Naive thymus-derived CD4-positive, alpha-beta T cell (primary cell): ENCODE measurements around the gene ANP32A. TPM values are rescaled to one million over a fixed set of nuclear protein-coding genes. Genes with fewer than 3 reads are reported as not detected.
A peak's percentile ranks its signal among the peaks of the same experiment; 100 is the strongest.
"Not testable (repeated sequence)": the region's sequence is repeated elsewhere in the genome, so short reads cannot be mapped to it uniquely, and the experiment has no call there.

ENCODE experiments used
- ATAC-seq: fragments of 150-1000 bp; cut with Tn5 transposase; 2 replicates; pipeline ENCODE4 v1.10.0; 2021; ENCODE audit warnings: mild to moderate bottlenecking, moderate library complexity
- CTCF ChIA-PET: fragments of 350-600 bp; sonication (Branson Sonifier 250); formaldehyde crosslinking; loops from one replicate; lab custom pipeline; 2021; ENCODE audit warnings: antibody characterized with exemption; lab: Charles Lee
- POLR2A ChIA-PET: fragments of 350-600 bp; sonication (Branson Sonifier 250); formaldehyde crosslinking; loops from one replicate; lab custom pipeline; 2021; ENCODE audit warnings: antibody characterized with exemption, inconsistent platforms; lab: Charles Lee
- DNase-seq, 9 donors: peaks; one replicate each; pipeline versions ENCODE4 v3.0.0 to v3.0.0-alpha.2; 2020 to 2022; ENCODE audit warnings: mixed read lengths in 1 of 9
- H3K27ac ChIP-seq: one replicate; pipeline ENCODE4 v1.7.0; 2013; ENCODE audit warnings: mild to moderate bottlenecking, low read depth, low read length, moderate library complexity
- H3K27me3 ChIP-seq, 2 donors: one replicate each; pipeline ENCODE4 v1.7.0; 2013; ENCODE audit warnings: low read length in 2 of 2, mild to moderate bottlenecking in 2 of 2, moderate library complexity in 2 of 2; ENCODE audit not compliant: control insufficient read depth in 2 of 2, insufficient read depth in 2 of 2
- H3K36me3 ChIP-seq, 3 experiments: 1 replicate in 2 of 3; 2 replicates in 1 of 3; pipeline ENCODE4 v1.7.0; 2013; ENCODE audit warnings: low read length in 3 of 3, mild to moderate bottlenecking in 3 of 3, moderate library complexity in 1 of 3; ENCODE audit not compliant: insufficient read depth in 3 of 3, control insufficient read depth in 2 of 3
- H3K4me1 ChIP-seq, 2 donors: one replicate each; pipeline ENCODE4 v1.7.0; 2013; ENCODE audit warnings: low read length in 2 of 2, mild to moderate bottlenecking in 2 of 2, moderate library complexity in 1 of 2; ENCODE audit not compliant: control insufficient read depth in 2 of 2, insufficient read depth in 2 of 2
- H3K4me3 ChIP-seq: 2 replicates; pipeline ENCODE4 v1.7.0; 2013; ENCODE audit warnings: mild to moderate bottlenecking, low read length
- H3K9me3 ChIP-seq, 3 experiments: 1 replicate in 2 of 3; 2 replicates in 1 of 3; pipeline ENCODE4 v1.7.0; 2013; ENCODE audit warnings: low read length in 3 of 3; ENCODE audit not compliant: control insufficient read depth in 2 of 3
- H3K27ac Mint-ChIP-seq, 9 donors: one replicate each; pipeline ENCODE4 v1.8.0; 2020 to 2022; ENCODE audit warnings: mixed read lengths in 9 of 9, mild to moderate bottlenecking in 8 of 9, moderate library complexity in 5 of 9, inconsistent platforms in 2 of 9
- H3K27me3 Mint-ChIP-seq, 5 donors: one replicate each; pipeline ENCODE4 v1.8.0; 2021 to 2022; ENCODE audit warnings: mixed read lengths in 5 of 5, mild to moderate bottlenecking in 1 of 5
- H3K36me3 Mint-ChIP-seq, 5 donors: one replicate each; pipeline ENCODE4 v1.8.0; 2020 to 2022; ENCODE audit warnings: mixed read lengths in 5 of 5, mild to moderate bottlenecking in 3 of 5, inconsistent platforms in 1 of 5
- H3K4me1 Mint-ChIP-seq, 7 donors: one replicate each; pipeline ENCODE4 v1.8.0; 2020 to 2022; ENCODE audit warnings: mixed read lengths in 7 of 7, mild to moderate bottlenecking in 3 of 7, inconsistent platforms in 1 of 7
- H3K4me3 Mint-ChIP-seq, 10 donors: one replicate each; pipeline ENCODE4 v1.8.0; 2020 to 2022; ENCODE audit warnings: mild to moderate bottlenecking in 10 of 10, mixed read lengths in 10 of 10, moderate library complexity in 6 of 10, inconsistent platforms in 2 of 10
- H3K9me3 Mint-ChIP-seq, 11 donors: one replicate each; pipeline ENCODE4 v1.8.0; 2020 to 2022; ENCODE audit warnings: mixed read lengths in 11 of 11, mild to moderate bottlenecking in 4 of 11, inconsistent platforms in 1 of 11, moderate library complexity in 1 of 11
- intact Hi-C, 2 donors: fragments of 100-400 bp; cut with micrococcal nuclease; formaldehyde crosslinking; loops; one replicate each; pipeline ENCODE4 v1.15.1; 2023
- polyA plus RNA-seq, 2 donors: library from polyadenylated mRNA; unstranded; fragments of 300-500 nt; fragmentation: Illumina TruSeq; gene quantifications; one replicate each; pipeline ENCODE4 v1.2.3, GENCODE V29; 2021
- total RNA-seq, 6 experiments: library from RNA in 5 of 6; stranded (reverse) in 5 of 6; gene quantifications; 1 replicate in 5 of 6; 2 replicates in 1 of 6; pipeline ENCODE4 v1.2.3 and lab custom pipeline; 2021 to 2026

The ANP32A gene
- 100 to 1,000 TPM in 4 of 5 experiments, 10 to 100 TPM in 1; 86.1 to 229 (median 136) TPM for total RNA-seq
- 100 to 1,000 TPM in 1 of 2 donors, 10 to 100 TPM in 1; 89.6 to 111 TPM for polyA plus RNA-seq
- 65.6 reads per million, percentile 77 among the genes with 10 or more reads in this experiment for total RNA-seq (lab: John Stamatoyannopoulos, UW)

- Mint-ChIP-seq H3K27ac (peak within 1 kb of the TSS; percentile 84 to 100 (median 92)), H3K4me3 (peak within 1 kb of the TSS; percentile 85 to 100 (median 92)), H3K4me1 (peaks cover 22 to 37% (median 34%) of the 10 kb centered on the region in 7 donors), H3K27me3 (no peaks in the 10 kb centered on the region), H3K9me3 (peaks cover 0 to 4% (median 0%) of the 10 kb centered on the region in 11 donors), H3K36me3 (peaks cover 0 to 16% (median 4%) of the 10 kb centered on the region in 5 donors)
- H3K36me3 ChIP-seq = peaks cover 0 to 29% (median 0%) of the 10 kb centered on the region in 3 experiments
- ChIA-PET CTCF (no interaction called here), POLR2A (interaction anchor here (0.7 to 1.6 kb wide), 7 partner anchors 9 to 1669 kb away, joined by 3 to 7 read pairs (median 4); partner anchors contain the start of gene GLCE)
- peaks cover 19 to 23% of the 10 kb centered on the region in 2 donors for H3K4me1 ChIP-seq
- no peaks in the 10 kb centered on the region for H3K27me3 ChIP-seq
- ATAC-seq (peak; percentile 85), DNase-seq (peak; percentile 90 to 99 (median 95))
- peak within 1 kb of the TSS; percentile 99 for H3K4me3 ChIP-seq
- no peaks in the 10 kb centered on the region for H3K9me3 ChIP-seq
- peak within 1 kb of the TSS; percentile 91 for H3K27ac ChIP-seq
- intact Hi-C loops = loop anchor here (1.0 to 5.0 kb wide), 8 partner anchors 9 to 1276 kb away; partner anchors contain the start of genes FEM1B (in 1 of the 2), RNU6-1 (in 1 of the 2), RPLP1 (in 1 of the 2) and TLE3 (in 1 of the 2)
These were observed at the start of gene ANP32A for GRCh38 chr15:68820295-68821189. TSS of gene ANP32A (minus strand) at chr15:68820895. CDS start at chr15:68820751, 144 bp downstream.

DNA sequence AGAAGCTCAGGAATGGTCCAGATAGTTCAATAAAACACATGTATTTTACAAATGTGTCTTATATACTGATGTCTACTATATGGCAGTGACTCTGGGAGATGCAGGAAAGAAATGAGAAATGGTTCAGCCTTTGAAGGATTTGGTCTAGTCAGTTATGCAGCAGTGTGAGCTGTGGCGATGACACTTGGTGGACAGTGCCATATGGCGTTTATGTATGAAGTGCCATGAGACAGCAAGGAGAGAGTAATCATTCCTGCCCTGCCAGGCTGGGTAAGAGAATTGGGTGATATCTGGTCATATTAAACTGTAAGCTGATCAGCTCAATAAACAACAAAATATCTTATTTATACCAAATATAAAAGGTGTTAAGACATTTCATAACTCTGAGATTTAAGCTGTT lies 47.6 kb upstream of the ANP32A start:
- Mint-ChIP-seq H3K4me3 (no peak overlapping the region), H3K36me3 (peaks cover 0 to 8% (median 0%) of the 10 kb centered on the region in 5 donors), H3K27me3 (peaks cover 4 to 38% (median 18%) of the 10 kb centered on the region in 5 donors), H3K27ac (no peak overlapping the region), H3K4me1 (no peaks in the 10 kb centered on the region), H3K9me3 (peaks cover 0 to 12% (median 7%) of the 10 kb centered on the region in 11 donors)
- POLR2A ChIA-PET = no interaction called here
- no peaks in the 10 kb centered on the region for H3K36me3 ChIP-seq
- H3K9me3 ChIP-seq = no peaks in the 10 kb centered on the region
- intact Hi-C loops = no loop called here
- no peak overlapping the region for H3K4me3 ChIP-seq
- DNase-seq (no peak), ATAC-seq (no peak)
- no peaks in the 10 kb centered on the region for H3K27me3 ChIP-seq
- H3K27ac ChIP-seq = no peak overlapping the region
- CTCF ChIA-PET = interaction anchor here (0.8 to 1.6 kb wide), 3 partner anchors 8 to 314 kb away, joined by 3 to 6 read pairs (median 3); no protein-coding TSS in a partner anchor
- H3K4me1 ChIP-seq = no peaks in the 10 kb centered on the region

- ATAC-seq = no peak
- no peaks in the 10 kb centered on the region for H3K4me1 ChIP-seq
- no peaks in the 10 kb centered on the region for H3K27me3 ChIP-seq
- no peak for DNase-seq
- Mint-ChIP-seq H3K4me1 (no peaks in the 10 kb centered on the region), H3K27me3 (peaks cover 0 to 19% (median 15%) of the 10 kb centered on the region in 5 donors), H3K4me3 (no peak overlapping the region), H3K36me3 (peaks cover 0 to 14% (median 4%) of the 10 kb centered on the region in 5 donors), H3K9me3 (peaks cover 4 to 29% (median 14%) of the 10 kb centered on the region in 11 donors), H3K27ac (no peak overlapping the region)
- H3K4me3 ChIP-seq = no peak overlapping the region
- H3K36me3 ChIP-seq = no peaks in the 10 kb centered on the region
- intact Hi-C loops = no loop called here
- peaks cover 0 to 11% (median 0%) of the 10 kb centered on the region in 3 experiments for H3K9me3 ChIP-seq
- ChIA-PET CTCF (no interaction called here), POLR2A (no interaction called here)
- no peak overlapping the region for H3K27ac ChIP-seq
These were observed 41.7 kb upstream of the ANP32A start for GRCh38 chr15:68862415-68862814.

DNA sequence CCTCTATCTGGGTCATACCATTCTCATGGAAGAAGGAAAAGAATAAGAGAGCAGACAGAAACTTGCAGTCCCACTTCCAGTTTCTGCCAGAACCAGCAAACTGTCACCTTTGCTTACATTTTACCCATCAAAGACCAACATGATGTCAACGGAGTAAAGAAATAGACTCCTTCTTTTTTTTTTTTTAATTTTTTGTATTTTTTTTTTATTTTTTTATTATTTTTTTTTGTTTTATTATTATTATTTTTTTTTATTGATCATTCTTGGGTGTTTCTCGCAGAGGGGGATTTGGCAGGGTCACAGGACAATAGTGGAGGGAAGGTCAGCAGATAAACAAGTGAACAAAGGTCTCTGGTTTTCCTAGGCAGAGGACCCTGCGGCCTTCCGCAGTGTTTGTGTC lies 38.0 kb upstream of the ANP32A start:
- H3K27me3 ChIP-seq, CTCF ChIA-PET, H3K4me1 Mint-ChIP-seq, H3K27ac Mint-ChIP-seq, H3K27ac ChIP-seq, H3K36me3 ChIP-seq, DNase-seq, ATAC-seq, H3K4me1 ChIP-seq, POLR2A ChIA-PET, H3K4me3 Mint-ChIP-seq, intact Hi-C loops, H3K4me3 ChIP-seq: not testable (repeated sequence)
- H3K9me3 ChIP-seq = peaks cover 0 to 17% (median 0%) of the 10 kb centered on the region in 3 experiments
- H3K9me3 Mint-ChIP-seq = peaks cover 0 to 36% (median 18%) of the 10 kb centered on the region in 11 donors
- H3K36me3 Mint-ChIP-seq = peaks cover 4 to 14% (median 6%) of the 10 kb centered on the region in 5 donors
- H3K27me3 Mint-ChIP-seq = peaks cover 0 to 38% (median 11%) of the 10 kb centered on the region in 5 donors

GRCh38 chr15:68857443-68857842 lies 36.7 kb upstream of the ANP32A start:
- H3K36me3 Mint-ChIP-seq = peaks cover 4 to 14% (median 6%) of the 10 kb centered on the region in 5 donors
- ATAC-seq, H3K36me3 ChIP-seq, intact Hi-C loops, H3K27me3 ChIP-seq, CTCF ChIA-PET, DNase-seq, H3K4me3 Mint-ChIP-seq, H3K27ac Mint-ChIP-seq, POLR2A ChIA-PET, H3K27ac ChIP-seq, H3K4me1 Mint-ChIP-seq, H3K4me3 ChIP-seq, H3K4me1 ChIP-seq: not testable (repeated sequence)
- H3K9me3 Mint-ChIP-seq = peaks cover 0 to 30% (median 18%) of the 10 kb centered on the region in 11 donors
- H3K9me3 ChIP-seq = peaks cover 0 to 17% (median 0%) of the 10 kb centered on the region in 3 experiments
- peaks cover 4 to 48% (median 11%) of the 10 kb centered on the region in 5 donors for H3K27me3 Mint-ChIP-seq

DNA sequence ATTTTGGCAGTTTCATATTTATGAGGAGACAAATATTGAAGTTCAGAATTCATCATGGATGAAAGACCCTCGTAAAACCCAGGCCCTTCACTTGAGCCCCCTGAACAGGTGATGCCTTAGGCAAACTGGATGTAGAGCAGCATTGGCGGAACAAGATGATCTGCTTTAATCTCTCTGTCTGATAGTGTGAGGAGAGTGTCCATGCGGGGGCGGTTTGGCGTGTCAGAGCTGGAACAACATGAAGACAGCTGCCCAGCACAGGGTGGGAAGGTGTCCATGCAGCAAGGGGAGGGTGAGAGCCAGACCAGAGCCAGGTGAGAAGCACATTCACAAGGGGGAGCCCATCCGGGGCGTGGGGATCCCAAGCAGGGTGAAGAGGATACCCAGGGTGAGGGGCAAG lies 31.8 kb upstream of the ANP32A start:
- no peak overlapping the region for H3K4me3 ChIP-seq
- Mint-ChIP-seq H3K27me3 (peaks cover 3 to 57% (median 18%) of the 10 kb centered on the region in 5 donors), H3K4me1 (no peaks in the 10 kb centered on the region), H3K9me3 (peaks cover 0 to 16% (median 11%) of the 10 kb centered on the region in 11 donors), H3K4me3 (no peak overlapping the region), H3K36me3 (peaks cover 0 to 8% (median 5%) of the 10 kb centered on the region in 5 donors), H3K27ac (no peak overlapping the region)
- peaks cover 0 to 6% (median 0%) of the 10 kb centered on the region in 3 experiments for H3K9me3 ChIP-seq
- POLR2A ChIA-PET = no interaction called here
- H3K36me3 ChIP-seq = no peaks in the 10 kb centered on the region
- CTCF ChIA-PET = interaction anchor here (0.6 to 1.5 kb wide), 2 partner anchors 23 kb away, joined by 4 to 5 read pairs; no protein-coding TSS in a partner anchor
- no peaks in the 10 kb centered on the region for H3K4me1 ChIP-seq
- H3K27ac ChIP-seq = no peak overlapping the region
- ATAC-seq (no peak), DNase-seq (no peak)
- intact Hi-C loops = no loop called here
- no peaks in the 10 kb centered on the region for H3K27me3 ChIP-seq
